Measurements from ENCODE around the gene ARHGAP18.
A peak's percentile ranks its signal among the peaks of the same experiment; 100 is the strongest.

GRCh38 chr6:129709769-129710449 lies at the start of gene ARHGAP18:
- no peak for TF ChIP-seq CTCF (IDR thresholded peaks at IDR 0.05)
- TF ChIP-seq POLR2A (IDR thresholded peaks at IDR 0.05): peak; percentile 19

Data from testis (tissue), 2 donors.